ENCODE results near the gene RCAN2. TPM values are rescaled to one million over a fixed set of nuclear protein-coding genes. Genes with fewer than 3 reads are reported as not detected.

The RCAN2 gene
- total and polyA plus RNA-seq, 9 of the 15 experiments (the other 6 are each of a cell fraction or from before 2014, with no cell fraction given) = 0.04 TPM; not detected in 8

- no peak for TF ChIP-seq RBM15 (IDR thresholded peaks at IDR 0.05; ENCODE audit: insufficient read depth, low read length)
- TF ChIP-seq E2F6 (IDR thresholded peaks at IDR 0.05; ENCODE audit: borderline replicate concordance in 1 of 2, extremely low read depth in 1 of 2, insufficient read depth in 1 of 2, insufficient read length in 1 of 2, low read depth in 1 of 2, low read length in 1 of 2, poor library complexity in 1 of 2, severe bottlenecking in 1 of 2) = no peak
- TF ChIP-seq ZNF274 (IDR thresholded peaks at IDR 0.05; ENCODE audit: borderline replicate concordance, low read depth, low read length) = no peak
- TF ChIP-seq CUX1 (CRISPR knock-in tag; IDR thresholded peaks at IDR 0.05) = no peak
Observed at GRCh38 chr6:46507426-46507825, 16.2 kb upstream of the RCAN2 start (continued).

All from K562 (cell line).